ENCODE measurements around the gene PRRG1. TPM values are rescaled to one million over a fixed set of nuclear protein-coding genes. Genes with fewer than 3 reads are reported as not detected.

PRRG1 gene
- total and polyA plus RNA-seq, 8 donors = 0.76 to 8.8 (median 2.9) TPM

- no peak for DNase-seq
- no peaks in the 10 kb centered on the region for H3K4me1 ChIP-seq
- no peak overlapping the region for H3K4me3 ChIP-seq
- TF ChIP-seq POLR2AphosphoS5 (IDR thresholded peaks at IDR 0.05) (no peak), CTCF (IDR thresholded peaks at IDR 0.05) (no peak), POLR2A (IDR thresholded peaks at IDR 0.05) (no peak), EP300 (IDR thresholded peaks at IDR 0.05) (no peak)
- no peak overlapping the region for H3K27ac ChIP-seq
- no peaks in the 10 kb centered on the region for H3K27me3 ChIP-seq
- H3K36me3 ChIP-seq = no peaks in the 10 kb centered on the region
- intact Hi-C loops (cut with DNase I; ENCODE audit: low total_unique reads) = no loop called here
- 54 to 75% (median 62%) methylated on average over 4 of the region's 4 CpGs for WGBS, 5 donors
- H3K9me3 ChIP-seq = no peaks in the 10 kb centered on the region
These were observed 33.5 kb upstream of the PRRG1 start for GRCh38 chrX:37315511-37316248.

GRCh38 chrX:37320541-37321203 is 28.5 kb upstream of the PRRG1 start:
- 64 to 86% (median 77%) methylated on average over 5 of the region's 5 CpGs for WGBS, 5 donors
- Histone ChIP-seq H3K27me3 (no peaks in the 10 kb centered on the region), H3K9me3 (peaks cover 0 to 3% (median 0%) of the 10 kb centered on the region in 4 donors), H3K36me3 (no peaks in the 10 kb centered on the region), H3K4me1 (no peaks in the 10 kb centered on the region), H3K4me3 (no peak overlapping the region), H3K27ac (no peak overlapping the region)
- TF ChIP-seq EP300 (IDR thresholded peaks at IDR 0.05) (no peak), POLR2A (IDR thresholded peaks at IDR 0.05) (no peak), POLR2AphosphoS5 (IDR thresholded peaks at IDR 0.05) (no peak), CTCF (IDR thresholded peaks at IDR 0.05) (no peak)
- DNase-seq = no peak
- intact Hi-C loops (cut with DNase I; ENCODE audit: low total_unique reads) = no loop called here

- Histone ChIP-seq H3K9me3 (no peaks in the 10 kb centered on the region), H3K4me1 (no peaks in the 10 kb centered on the region), H3K36me3 (no peaks in the 10 kb centered on the region), H3K27ac (no peak overlapping the region), H3K4me3 (no peak overlapping the region), H3K27me3 (no peaks in the 10 kb centered on the region)
- no peak for TF ChIP-seq POLR2A (IDR thresholded peaks at IDR 0.05)
- TF ChIP-seq POLR2AphosphoS5 (IDR thresholded peaks at IDR 0.05) = no peak
- no peak for TF ChIP-seq CTCF (IDR thresholded peaks at IDR 0.05)
- TF ChIP-seq EP300 (IDR thresholded peaks at IDR 0.05) = no peak
- DNase-seq = no peak
- WGBS, 5 donors = 22 to 80% (median 53%) methylated on average over 1 of the region's 1 CpG
- intact Hi-C loops (cut with DNase I; ENCODE audit: low total_unique reads) = no loop called here
These were observed 18.5 kb upstream of the PRRG1 start for GRCh38 chrX:37330642-37331041.

- H3K27ac ChIP-seq = no peak overlapping the region
- no peaks in the 10 kb centered on the region for H3K36me3 ChIP-seq
- WGBS, 5 donors = 31 to 39% (median 32%) methylated on average over 4 of the region's 4 CpGs
- TF ChIP-seq POLR2AphosphoS5 (IDR thresholded peaks at IDR 0.05) (no peak), EP300 (IDR thresholded peaks at IDR 0.05) (no peak), CTCF (IDR thresholded peaks at IDR 0.05) (no peak), POLR2A (IDR thresholded peaks at IDR 0.05) (no peak)
- H3K27me3 ChIP-seq = no peaks in the 10 kb centered on the region
- no peaks in the 10 kb centered on the region for H3K4me1 ChIP-seq
- DNase-seq = no peak
- no peaks in the 10 kb centered on the region for H3K9me3 ChIP-seq
- intact Hi-C loops (cut with DNase I; ENCODE audit: low total_unique reads) = no loop called here
- H3K4me3 ChIP-seq = no peak overlapping the region
These were observed 17.6 kb upstream of the PRRG1 start for GRCh38 chrX:37331546-37331945.

Measured in stomach (tissue), 9 donors.